Mesenchymal stem cell (in vitro differentiated cells and primary cell): ENCODE measurements around the gene PDE7B.

ENCODE experiments used
- DNase-seq: peaks from one replicate; pipeline ENCODE4 v3.0.0-alpha.2; 2013
- H2AFZ ChIP-seq: one replicate; pipeline ENCODE4 v1.6.1; 2013; ENCODE audit warnings: low read depth, mild to moderate bottlenecking, control low read depth, inconsistent platforms, low read length, moderate library complexity
- H2AK5ac ChIP-seq: 2 replicates; pipeline ENCODE4 v1.6.1; 2013; ENCODE audit warnings: low read length, moderate library complexity, mild to moderate bottlenecking, inconsistent platforms; ENCODE audit not compliant: severe bottlenecking
- H2BK120ac ChIP-seq: one replicate; pipeline ENCODE4 v1.6.1; 2013; ENCODE audit warnings: low read depth, mild to moderate bottlenecking, inconsistent platforms, low read length, moderate library complexity
- H2BK12ac ChIP-seq, 2 experiments: one replicate each; pipeline ENCODE4 v1.6.1; 2013; ENCODE audit warnings: inconsistent platforms in 2 of 2, low read length in 2 of 2, mild to moderate bottlenecking in 2 of 2, moderate library complexity in 2 of 2, control low read depth in 1 of 2
- H2BK15ac ChIP-seq: one replicate; pipeline ENCODE4 v1.6.1; 2013; ENCODE audit warnings: mild to moderate bottlenecking, low read depth, inconsistent platforms; ENCODE audit not compliant: poor library complexity, severe bottlenecking
- H2BK5ac ChIP-seq: 2 replicates; pipeline ENCODE4 v1.6.1; 2013; ENCODE audit warnings: low read depth, mild to moderate bottlenecking, low read length, control low read depth, inconsistent platforms; ENCODE audit not compliant: poor library complexity, severe bottlenecking
- H3K14ac ChIP-seq, 2 experiments: one replicate each; pipeline ENCODE4 v1.6.1; 2013; ENCODE audit warnings: inconsistent platforms in 2 of 2, low read length in 2 of 2, control low read depth in 1 of 2, mild to moderate bottlenecking in 1 of 2, moderate library complexity in 1 of 2
- H3K18ac ChIP-seq, 2 experiments: one replicate each; pipeline ENCODE4 v1.6.1; 2013; ENCODE audit warnings: inconsistent platforms in 2 of 2, low read length in 2 of 2, control low read depth in 1 of 2, low read depth in 1 of 2, mild to moderate bottlenecking in 1 of 2
- H3K23ac ChIP-seq, 2 experiments: one replicate each; pipeline ENCODE4 v1.6.1; 2013; ENCODE audit warnings: inconsistent platforms in 2 of 2, low read length in 2 of 2, mild to moderate bottlenecking in 2 of 2, moderate library complexity in 2 of 2, control low read depth in 1 of 2
- H3K27ac ChIP-seq: 2 replicates; pipeline ENCODE4 v1.5.1; 2013; ENCODE audit warnings: mild to moderate bottlenecking, moderate library complexity, low read length, control low read depth, inconsistent platforms; ENCODE audit not compliant: poor library complexity, severe bottlenecking
- H3K27me3 ChIP-seq, 2 experiments: 2 replicates each; pipeline versions ENCODE4 v1.6.1 to v1.7.0; 2013; ENCODE audit warnings: low read length in 2 of 2, mild to moderate bottlenecking in 2 of 2, moderate library complexity in 2 of 2, control low read depth in 1 of 2, inconsistent platforms in 1 of 2; ENCODE audit not compliant: control insufficient read depth in 1 of 2, insufficient read depth in 1 of 2
- H3K36me3 ChIP-seq, 2 experiments: 2 replicates each; pipeline versions ENCODE4 v1.6.1 to v1.7.0; 2013; ENCODE audit warnings: low read length in 2 of 2, control low read depth in 1 of 2, inconsistent platforms in 1 of 2, low read depth in 1 of 2, mild to moderate bottlenecking in 1 of 2; ENCODE audit not compliant: insufficient read depth in 2 of 2, control insufficient read depth in 1 of 2
- H3K4ac ChIP-seq, 2 experiments: one replicate each; pipeline ENCODE4 v1.6.1; 2013; ENCODE audit warnings: inconsistent platforms in 2 of 2, low read length in 2 of 2, mild to moderate bottlenecking in 2 of 2, moderate library complexity in 2 of 2, control low read depth in 1 of 2, low read depth in 1 of 2
- H3K4me1 ChIP-seq: 2 replicates; pipeline ENCODE4 v1.6.1; 2013; ENCODE audit warnings: low read depth, low read length, control low read depth; ENCODE audit not compliant: control insufficient read depth, insufficient read depth
- H3K4me2 ChIP-seq: 2 replicates; pipeline ENCODE4 v1.6.1; 2013; ENCODE audit warnings: low read length, mild to moderate bottlenecking, inconsistent platforms; ENCODE audit not compliant: poor library complexity, severe bottlenecking
- H3K4me3 ChIP-seq, 2 experiments: 2 replicates each; pipeline versions ENCODE4 v1.5.1 to v1.7.0; 2013; ENCODE audit warnings: low read length in 2 of 2, mild to moderate bottlenecking in 2 of 2, control low read depth in 1 of 2, low read depth in 1 of 2; ENCODE audit not compliant: insufficient read depth in 1 of 2
- H3K79me1 ChIP-seq: replicated peaks from 2 replicates; pipeline ENCODE4 v1.6.1; 2013; ENCODE audit warnings: mild to moderate bottlenecking, control low read depth, low read length, inconsistent platforms; ENCODE audit not compliant: poor library complexity, severe bottlenecking
- H3K9ac ChIP-seq: 2 replicates; pipeline ENCODE4 v1.7.0; 2013; ENCODE audit warnings: mild to moderate bottlenecking, low read length, moderate library complexity
- H3K9me3 ChIP-seq: 2 replicates; pipeline ENCODE4 v1.7.0; 2013; ENCODE audit warnings: mild to moderate bottlenecking, low read length; ENCODE audit not compliant: control insufficient read depth
- H4K8ac ChIP-seq: one replicate; pipeline ENCODE4 v1.6.1; 2013; ENCODE audit warnings: inconsistent platforms, mild to moderate bottlenecking, low read length, moderate library complexity
- H4K91ac ChIP-seq: one replicate; pipeline ENCODE4 v1.6.1; 2013; ENCODE audit warnings: mild to moderate bottlenecking, low read length, inconsistent platforms
- WGBS: methylation state at CpG from one replicate; pipeline ENCODE4 v1.1.7; 2013; ENCODE audit warnings: mixed read lengths; 5-methylcytosine and 5-hydroxymethylcytosine counted together

Gene PDE7B

GRCh38 chr6:136086686-136087085 is 235.2 kb downstream of the PDE7B start:
- Histone ChIP-seq H2BK5ac (no peak overlapping the region), H2BK15ac (no peak overlapping the region), H3K27me3 (no peaks in the 10 kb centered on the region), H2AFZ (no peak overlapping the region), H3K4me3 (no peak overlapping the region), H2BK12ac (no peak overlapping the region), H3K36me3 (peaks cover 0 to 29% of the 10 kb centered on the region in 2 experiments), H3K9ac (no peak overlapping the region), H3K4me1 (peaks cover 2% of the 10 kb centered on the region), H4K8ac (no peak overlapping the region), H3K23ac (no peak overlapping the region), H3K9me3 (no peaks in the 10 kb centered on the region), H3K14ac (no peak overlapping the region), H3K79me1 (no peaks in the 10 kb centered on the region), H3K27ac (no peak overlapping the region), H2BK120ac (no peak overlapping the region), H2AK5ac (no peak overlapping the region), H3K18ac (no peak overlapping the region), H4K91ac (no peak overlapping the region), H3K4me2 (no peak overlapping the region), H3K4ac (no peak overlapping the region)
- no peak for DNase-seq
- 97% methylated on average over 4 of the region's 8 CpGs for WGBS

GRCh38 chr6:136087986-136088385 is 236.5 kb downstream of the PDE7B start:
- Histone ChIP-seq H3K4me1 (peaks cover 2% of the 10 kb centered on the region), H3K9me3 (no peaks in the 10 kb centered on the region), H2AFZ (no peak overlapping the region), H3K4me3 (no peak overlapping the region), H2BK120ac (no peak overlapping the region), H3K23ac (no peak overlapping the region), H4K91ac (no peak overlapping the region), H2AK5ac (no peak overlapping the region), H2BK12ac (no peak overlapping the region), H3K14ac (no peak overlapping the region), H3K4me2 (no peak overlapping the region), H3K9ac (no peak overlapping the region), H3K18ac (no peak overlapping the region), H3K4ac (no peak overlapping the region), H2BK15ac (no peak overlapping the region), H3K79me1 (no peaks in the 10 kb centered on the region), H2BK5ac (no peak overlapping the region), H3K36me3 (peaks cover 0 to 22% of the 10 kb centered on the region in 2 experiments), H4K8ac (no peak overlapping the region), H3K27me3 (no peaks in the 10 kb centered on the region), H3K27ac (no peak overlapping the region)
- DNase-seq = peak; percentile 21
- WGBS = 97% methylated on average over 3 of the region's 6 CpGs

GRCh38 chr6:136088693-136089092 is 237.2 kb downstream of the PDE7B start:
- no peaks in the 10 kb centered on the region for H3K27me3 ChIP-seq

GRCh38 chr6:136089876-136090275 is 238.4 kb downstream of the PDE7B start:
- H2BK5ac ChIP-seq = no peak overlapping the region
- H4K8ac ChIP-seq = no peak overlapping the region
- H3K4me3 ChIP-seq = no peak overlapping the region
- no peak overlapping the region for H2BK15ac ChIP-seq
- H2AK5ac ChIP-seq = no peak overlapping the region
- no peak overlapping the region for H3K4me2 ChIP-seq
- peaks cover 2% of the 10 kb centered on the region for H3K4me1 ChIP-seq
- no peak overlapping the region for H4K91ac ChIP-seq
- no peak overlapping the region for H3K18ac ChIP-seq
- H3K79me1 ChIP-seq = no peaks in the 10 kb centered on the region
- DNase-seq = peak; percentile 21
- no peaks in the 10 kb centered on the region for H3K27me3 ChIP-seq
- 80% methylated on average over 6 of the region's 6 CpGs for WGBS
- peaks cover 0 to 33% of the 10 kb centered on the region in 2 experiments for H3K36me3 ChIP-seq
- H3K27ac ChIP-seq = no peak overlapping the region
- H3K9ac ChIP-seq = no peak overlapping the region
- H2BK12ac ChIP-seq = no peak overlapping the region
- H3K9me3 ChIP-seq = no peaks in the 10 kb centered on the region
- H2AFZ ChIP-seq = no peak overlapping the region
- H3K23ac ChIP-seq = no peak overlapping the region
- no peak overlapping the region for H3K14ac ChIP-seq
- no peak overlapping the region for H3K4ac ChIP-seq
- H2BK120ac ChIP-seq = no peak overlapping the region

More at GRCh38 chr6:136088693-136089092, 237.2 kb downstream of the PDE7B start:
- H3K36me3 ChIP-seq = peaks cover 0 to 27% of the 10 kb centered on the region in 2 experiments
- no peak overlapping the region for H2BK12ac ChIP-seq
- no peak overlapping the region for H3K23ac ChIP-seq
- H3K27ac ChIP-seq = no peak overlapping the region
- no peaks in the 10 kb centered on the region for H3K79me1 ChIP-seq
- H3K4ac ChIP-seq = no peak overlapping the region
- no peak overlapping the region for H4K91ac ChIP-seq
- 52% methylated on average over 5 of the region's 5 CpGs for WGBS
- H4K8ac ChIP-seq = no peak overlapping the region
- no peak overlapping the region for H3K4me3 ChIP-seq
- no peak overlapping the region for H3K14ac ChIP-seq
- H3K4me2 ChIP-seq = no peak overlapping the region
- H3K9ac ChIP-seq = no peak overlapping the region
- H2AK5ac ChIP-seq = no peak overlapping the region
- H3K18ac ChIP-seq = no peak overlapping the region
- no peak overlapping the region for H2AFZ ChIP-seq
- no peak for DNase-seq
- no peaks in the 10 kb centered on the region for H3K9me3 ChIP-seq
- no peak overlapping the region for H2BK120ac ChIP-seq
- peaks cover 2% of the 10 kb centered on the region for H3K4me1 ChIP-seq
- H2BK5ac ChIP-seq = no peak overlapping the region
- no peak overlapping the region for H2BK15ac ChIP-seq
